Caco-2 (cell line): ENCODE measurements around the gene SOCS2. TPM values are rescaled to one million over a fixed set of nuclear protein-coding genes. Genes with fewer than 3 reads are reported as not detected.

Experiments
- BruUV-seq: library from RNA; stranded (reverse); fragments of 400-500 nt; replicated peaks from 2 replicates; lab custom pipeline; 2021; lab: Mats Ljungman, UMichigan
- CTCF ChIA-PET: fragments of 300-600 bp; sonication (Branson Sonifier 250); formaldehyde crosslinking; loops from one replicate; lab custom pipeline; 2022; ENCODE audit warnings: antibody characterized with exemption; lab: Charles Lee
- POLR2A ChIA-PET: fragments of 300-600 bp; sonication (Branson Sonifier 250); formaldehyde crosslinking; loops from one replicate; lab custom pipeline; 2022; ENCODE audit warnings: antibody characterized with exemption; lab: Charles Lee
- DNase-seq, 2 experiments: peaks; one replicate each; pipeline versions ENCODE4 v3.0.0 to v3.0.0-alpha.2; 2020 to 2022
- H3K27me3 ChIP-seq: replicated peaks from 2 replicates; pipeline ENCODE4 v1.6.0; 2011; ENCODE audit warnings: low read length; ENCODE audit not compliant: control insufficient read depth, insufficient read depth
- H3K36me3 ChIP-seq: 2 replicates; pipeline ENCODE4 v1.5.1; 2011; ENCODE audit warnings: low read length; ENCODE audit not compliant: control insufficient read depth, insufficient read depth
- H3K4me1 ChIP-seq: fragments of 250-450 bp; sonication (Bioruptor Pico); 2 replicates; pipeline ENCODE4 v1.5.1; 2020; ENCODE audit warnings: mild to moderate bottlenecking
- H3K4me3 ChIP-seq: 2 replicates; pipeline ENCODE4 v1.5.1; 2011; ENCODE audit warnings: low read depth, mild to moderate bottlenecking, control low read depth, low read length
- H3K9me3 ChIP-seq: fragments of 250-450 bp; sonication (Bioruptor Pico); 2 replicates; pipeline ENCODE4 v1.5.1; 2020; ENCODE audit warnings: mild to moderate bottlenecking, moderate library complexity
- H3K27ac Mint-ChIP-seq: one replicate; pipeline ENCODE4 v1.8.0; 2022; ENCODE audit warnings: mixed read lengths; ENCODE audit not compliant: unreplicated experiment
- H3K27me3 Mint-ChIP-seq: one replicate; pipeline ENCODE4 v1.8.0; 2022; ENCODE audit warnings: mixed read lengths; ENCODE audit not compliant: insufficient read depth, unreplicated experiment
- H3K36me3 Mint-ChIP-seq: one replicate; pipeline ENCODE4 v1.8.0; 2022; ENCODE audit warnings: mild to moderate bottlenecking, mixed read lengths; ENCODE audit not compliant: insufficient read depth, unreplicated experiment
- H3K4me1 Mint-ChIP-seq: one replicate; pipeline ENCODE4 v1.8.0; 2022; ENCODE audit warnings: low read depth, mixed read lengths; ENCODE audit not compliant: unreplicated experiment
- H3K4me3 Mint-ChIP-seq: one replicate; pipeline ENCODE4 v1.8.0; 2022; ENCODE audit warnings: mild to moderate bottlenecking, moderate library complexity, mixed read lengths; ENCODE audit not compliant: unreplicated experiment
- H3K9me3 Mint-ChIP-seq: one replicate; pipeline ENCODE4 v1.8.0; 2022; ENCODE audit warnings: mixed read lengths; ENCODE audit not compliant: unreplicated experiment
- intact Hi-C: fragments of 100-400 bp; cut with micrococcal nuclease; formaldehyde crosslinking; loops from one replicate; pipeline ENCODE4 v1.10.0; 2022; ENCODE audit not compliant: unreplicated experiment
- total RNA-seq: library from RNA; stranded (reverse); gene quantifications from 2 replicates; pipeline ENCODE4 v1.2.3, GENCODE V29; 2022
- TF ChIP-seq, protein P1 (sequence below), 2 experiments: fragments of 200-600 bp in 1 of 2; IDR thresholded peaks; 1 replicate in 1 of 2; 2 replicates in 1 of 2; pipeline versions ENCODE4 v1.5.1 to v1.8.0; 2011 to 2022; ENCODE audit warnings: antibody characterized with exemption in 1 of 2, control low read depth in 1 of 2, inconsistent platforms in 1 of 2, low read depth in 1 of 2, low read length in 1 of 2, mild to moderate bottlenecking in 1 of 2, moderate library complexity in 1 of 2; ENCODE audit not compliant: insufficient read depth in 1 of 2, severe bottlenecking in 1 of 2, unreplicated experiment in 1 of 2

SOCS2 gene
- total RNA-seq, 1 experiment from 2014 or later = 95.4 TPM

GRCh38 chr12:93547778-93548177 lies 24.7 kb upstream of the SOCS2 start:
- no peak overlapping the region for H3K4me3 ChIP-seq
- BruUV-seq = no TSS peak
- no peak for DNase-seq

GRCh38 chr12:93549174-93549573 lies 23.3 kb upstream of the SOCS2 start:
- intact Hi-C loops = loop anchor here (2.0 kb wide), 1 partner anchor 16 kb away; no protein-coding TSS in a partner anchor
- no TSS peak for BruUV-seq
- Histone ChIP-seq H3K27me3 (no peaks in the 10 kb centered on the region), H3K4me3 (no peak overlapping the region), H3K36me3 (no peaks in the 10 kb centered on the region), H3K4me1 (no peaks in the 10 kb centered on the region), H3K9me3 (no peaks in the 10 kb centered on the region)
- TF ChIP-seq, protein P1, sequence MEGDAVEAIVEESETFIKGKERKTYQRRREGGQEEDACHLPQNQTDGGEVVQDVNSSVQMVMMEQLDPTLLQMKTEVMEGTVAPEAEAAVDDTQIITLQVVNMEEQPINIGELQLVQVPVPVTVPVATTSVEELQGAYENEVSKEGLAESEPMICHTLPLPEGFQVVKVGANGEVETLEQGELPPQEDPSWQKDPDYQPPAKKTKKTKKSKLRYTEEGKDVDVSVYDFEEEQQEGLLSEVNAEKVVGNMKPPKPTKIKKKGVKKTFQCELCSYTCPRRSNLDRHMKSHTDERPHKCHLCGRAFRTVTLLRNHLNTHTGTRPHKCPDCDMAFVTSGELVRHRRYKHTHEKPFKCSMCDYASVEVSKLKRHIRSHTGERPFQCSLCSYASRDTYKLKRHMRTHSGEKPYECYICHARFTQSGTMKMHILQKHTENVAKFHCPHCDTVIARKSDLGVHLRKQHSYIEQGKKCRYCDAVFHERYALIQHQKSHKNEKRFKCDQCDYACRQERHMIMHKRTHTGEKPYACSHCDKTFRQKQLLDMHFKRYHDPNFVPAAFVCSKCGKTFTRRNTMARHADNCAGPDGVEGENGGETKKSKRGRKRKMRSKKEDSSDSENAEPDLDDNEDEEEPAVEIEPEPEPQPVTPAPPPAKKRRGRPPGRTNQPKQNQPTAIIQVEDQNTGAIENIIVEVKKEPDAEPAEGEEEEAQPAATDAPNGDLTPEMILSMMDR (IDR thresholded peaks at IDR 0.05; ENCODE audit: insufficient read depth in 1 of 2, low read depth in 1 of 2, low read length in 1 of 2, severe bottlenecking in 1 of 2, unreplicated experiment in 1 of 2) = no peak
- Mint-ChIP-seq H3K36me3 (peaks cover 17% of the 10 kb centered on the region), H3K27ac (no peak overlapping the region), H3K27me3 (no peaks in the 10 kb centered on the region), H3K4me3 (no peak overlapping the region), H3K9me3 (peaks cover 10% of the 10 kb centered on the region), H3K4me1 (no peaks in the 10 kb centered on the region)
- ChIA-PET POLR2A (no interaction called here), CTCF (no interaction called here)
- no peak for DNase-seq

More at GRCh38 chr12:93547778-93548177, 24.7 kb upstream of the SOCS2 start:
- Mint-ChIP-seq H3K27ac (no peak overlapping the region), H3K27me3 (no peaks in the 10 kb centered on the region), H3K4me1 (no peaks in the 10 kb centered on the region), H3K9me3 (no peaks in the 10 kb centered on the region), H3K36me3 (peaks cover 14% of the 10 kb centered on the region), H3K4me3 (no peak overlapping the region)
- no peaks in the 10 kb centered on the region for H3K4me1 ChIP-seq
- TF ChIP-seq, protein P1 (IDR thresholded peaks at IDR 0.05; ENCODE audit: insufficient read depth in 1 of 2, low read depth in 1 of 2, low read length in 1 of 2, severe bottlenecking in 1 of 2, unreplicated experiment in 1 of 2) = no peak
- intact Hi-C loops = loop anchor here (2.0 kb wide), 1 partner anchor 17 kb away; no protein-coding TSS in a partner anchor
- ChIA-PET CTCF (interaction anchor here (1.3 kb wide), 1 partner anchor 554 kb away, joined by 4 read pairs; no protein-coding TSS in a partner anchor), POLR2A (no interaction called here)
- no peaks in the 10 kb centered on the region for H3K9me3 ChIP-seq
- H3K27me3 ChIP-seq = no peaks in the 10 kb centered on the region
- H3K36me3 ChIP-seq = no peaks in the 10 kb centered on the region

DNA sequence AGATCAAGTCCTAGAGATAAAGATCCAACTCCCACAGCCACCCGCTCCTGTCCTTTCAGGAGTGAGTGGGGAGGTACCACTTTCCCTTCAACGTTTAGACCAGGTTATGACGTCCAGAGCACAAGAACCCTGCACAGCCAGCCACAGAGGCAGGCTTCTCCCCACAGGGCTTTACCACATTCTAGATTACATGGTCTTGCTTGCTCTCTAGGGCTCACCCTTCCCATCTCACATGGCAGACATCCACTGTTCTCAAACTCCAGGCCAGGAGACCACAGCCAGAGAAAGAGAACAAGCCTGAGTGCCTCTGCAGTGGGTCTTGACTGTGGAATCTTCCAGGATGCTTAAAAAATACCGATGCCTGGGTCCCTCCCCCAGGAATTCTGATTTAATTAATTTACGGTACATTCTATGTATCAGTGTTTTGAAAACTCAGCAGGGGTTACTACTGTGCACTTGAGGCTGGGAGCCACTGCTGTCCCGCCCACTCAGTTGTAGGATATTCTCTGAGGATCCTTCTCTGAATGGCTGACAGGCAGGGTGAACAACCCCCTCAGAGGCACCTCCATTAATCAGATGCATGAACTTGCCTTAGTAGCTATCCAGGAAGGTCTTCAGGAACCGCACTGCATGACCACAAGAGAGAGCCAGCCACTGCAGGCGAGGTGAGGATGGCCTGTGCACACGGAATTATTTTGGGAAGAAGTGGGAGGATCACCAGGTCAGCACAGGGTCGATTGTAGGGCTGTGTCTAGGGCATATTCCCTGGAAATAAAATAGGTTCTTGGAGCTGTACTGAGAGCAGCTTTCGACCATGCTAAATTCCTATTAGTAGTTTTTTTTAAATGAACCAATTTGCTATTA lies 21.5 kb upstream of the SOCS2 start:
- Histone ChIP-seq H3K36me3 (no peaks in the 10 kb centered on the region), H3K4me3 (no peak overlapping the region), H3K27me3 (no peaks in the 10 kb centered on the region), H3K4me1 (no peaks in the 10 kb centered on the region), H3K9me3 (no peaks in the 10 kb centered on the region)
- POLR2A ChIA-PET = no interaction called here
- no TSS peak for BruUV-seq
- no peak overlapping the region for H3K4me3 Mint-ChIP-seq
- CTCF ChIA-PET = no interaction called here
- H3K4me1 Mint-ChIP-seq = no peaks in the 10 kb centered on the region
- H3K27ac Mint-ChIP-seq = no peak overlapping the region
- DNase-seq = no peak
- peaks cover 10% of the 10 kb centered on the region for H3K9me3 Mint-ChIP-seq
- intact Hi-C loops = no loop called here
- peaks cover 16% of the 10 kb centered on the region for H3K36me3 Mint-ChIP-seq
- no peaks in the 10 kb centered on the region for H3K27me3 Mint-ChIP-seq
- TF ChIP-seq, protein P1 (IDR thresholded peaks at IDR 0.05; ENCODE audit: insufficient read depth in 1 of 2, low read depth in 1 of 2, low read length in 1 of 2, severe bottlenecking in 1 of 2, unreplicated experiment in 1 of 2) = no peak
